GM19467 (cell line): Measurements from ENCODE around the gene PLSCR5.
A peak's percentile ranks its signal among the peaks of the same experiment; 100 is the strongest.

Experiments
- ATAC-seq: cut with Tn5 transposase; IDR thresholded peaks from one replicate; pipeline ENCODE4 v1.9.1; 2021; ENCODE audit warnings: mild to moderate bottlenecking, moderate library complexity; ENCODE audit not compliant: unreplicated experiment

The PLSCR5 gene, protein sequence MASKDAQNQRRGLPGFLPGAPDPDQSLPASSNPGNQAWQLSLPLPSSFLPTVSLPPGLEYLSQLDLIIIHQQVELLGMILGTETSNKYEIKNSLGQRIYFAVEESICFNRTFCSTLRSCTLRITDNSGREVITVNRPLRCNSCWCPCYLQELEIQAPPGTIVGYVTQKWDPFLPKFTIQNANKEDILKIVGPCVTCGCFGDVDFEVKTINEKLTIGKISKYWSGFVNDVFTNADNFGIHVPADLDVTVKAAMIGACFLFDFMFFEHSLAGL

DNA sequence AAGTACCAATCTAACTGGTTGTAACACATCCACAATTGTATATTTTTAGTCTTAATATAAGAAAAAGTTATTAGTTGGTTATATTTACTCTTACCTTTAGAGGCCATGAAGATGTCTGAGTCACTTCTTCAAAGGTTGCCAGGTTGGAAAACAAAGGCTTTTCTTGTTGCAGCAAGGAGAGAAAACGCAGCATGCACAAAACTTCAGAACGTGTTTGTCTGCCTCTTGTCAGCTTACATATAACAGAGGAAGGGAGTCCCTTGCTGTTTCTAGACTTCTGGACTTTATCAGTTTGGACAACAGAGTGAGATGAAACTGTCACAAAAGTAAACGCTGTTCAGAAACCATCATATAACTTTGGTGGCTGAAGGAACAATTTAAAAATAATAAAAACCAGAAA lies at the start of gene PLSCR5:
PLSCR5 (minus strand) TSS at position 241 of the 400 bp plus-strand sequence; CDS start at position 107, 134 bp downstream.
- ATAC-seq: no peak

GRCh38 chr3:146653978-146654377 lies 48.8 kb upstream of the PLSCR5 start:
- no peak for ATAC-seq

- no peak for ATAC-seq
Observed at GRCh38 chr3:146650691-146651442, 45.7 kb upstream of the PLSCR5 start.

DNA sequence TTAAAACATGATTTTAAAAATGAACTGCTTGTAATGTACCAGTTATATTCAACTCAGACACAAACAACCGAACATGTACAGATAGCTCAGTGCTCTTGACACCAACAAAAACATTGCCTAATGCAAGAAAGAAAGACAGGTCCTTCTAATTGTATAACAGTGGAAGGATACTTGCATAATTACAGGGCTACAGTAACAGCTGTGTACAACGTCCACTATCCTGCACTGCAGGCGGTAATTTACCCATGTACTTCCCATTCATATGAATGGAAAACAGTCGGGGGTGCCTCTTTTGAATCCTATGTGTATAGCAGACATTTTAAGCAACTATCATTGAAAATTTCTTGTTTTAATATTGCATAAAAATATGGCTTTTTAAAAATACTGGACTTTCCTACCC lies 41.1 kb upstream of the PLSCR5 start:
- ATAC-seq: no peak

DNA sequence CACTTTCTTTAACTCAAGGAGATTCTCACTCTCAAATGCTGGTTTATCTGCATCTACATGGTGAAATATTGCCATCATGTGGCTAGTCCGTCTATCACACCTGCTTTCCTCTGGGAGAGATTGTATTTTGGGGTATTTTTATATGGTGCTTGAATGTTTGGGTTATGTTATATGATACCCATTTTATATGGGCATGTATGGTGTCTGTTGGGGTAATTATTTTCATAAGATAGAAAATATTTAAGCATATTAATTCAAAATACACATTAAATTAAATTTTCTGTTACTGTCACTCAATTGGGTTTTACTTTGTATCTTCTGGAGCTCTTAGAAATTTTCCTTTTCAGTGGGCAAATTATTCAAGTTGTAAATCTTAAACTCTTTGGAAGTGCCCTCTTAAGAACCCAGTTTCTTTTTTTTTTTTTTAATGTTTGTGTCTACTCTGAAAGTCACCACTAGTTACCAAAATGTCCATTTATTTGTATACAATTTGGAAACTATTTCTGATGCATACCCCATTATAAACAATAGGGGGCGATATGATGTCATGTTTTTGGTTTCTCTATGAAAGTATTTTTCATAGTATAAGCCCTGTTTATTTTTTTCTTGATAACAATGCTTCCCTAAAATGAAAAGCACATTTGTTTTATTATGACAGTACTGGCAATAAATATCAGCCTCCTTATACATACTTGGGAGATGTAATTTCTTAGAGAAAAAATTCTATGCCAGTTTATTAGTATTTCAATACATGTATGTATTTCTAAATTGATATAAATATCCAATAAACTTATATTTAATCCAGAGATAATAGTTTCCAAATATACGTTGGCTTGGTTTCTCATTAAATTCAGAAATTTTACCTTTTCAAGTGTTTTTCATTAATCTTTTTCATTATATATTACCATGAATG lies 36.1 kb upstream of the PLSCR5 start:
- peak; percentile 71 for ATAC-seq

GRCh38 chr3:146640361-146640760 lies 35.2 kb upstream of the PLSCR5 start:
- ATAC-seq: no peak

GRCh38 chr3:146638718-146639117 lies 33.6 kb upstream of the PLSCR5 start:
- no peak for ATAC-seq

- ATAC-seq: no peak
Observed at GRCh38 chr3:146637871-146638270, 32.7 kb upstream of the PLSCR5 start.

DNA sequence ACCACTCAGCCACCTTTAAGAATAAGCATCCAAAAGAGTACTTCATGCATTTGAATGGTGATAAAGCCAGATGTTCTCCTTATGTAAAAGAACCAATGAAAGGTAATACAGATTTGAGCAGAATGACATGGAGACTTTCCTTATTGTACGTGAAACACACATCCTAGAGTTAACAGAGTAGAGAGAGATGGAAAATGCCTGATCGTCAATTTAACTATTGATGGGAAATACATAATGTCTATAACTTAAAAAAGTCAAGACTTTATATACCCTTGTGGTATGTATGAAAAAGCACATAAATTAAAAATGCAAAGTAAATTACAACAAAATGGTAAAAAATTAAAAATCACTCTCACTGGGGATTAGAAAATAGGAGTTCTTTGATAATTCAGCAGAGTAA lies 31.7 kb upstream of the PLSCR5 start:
- no peak for ATAC-seq

DNA sequence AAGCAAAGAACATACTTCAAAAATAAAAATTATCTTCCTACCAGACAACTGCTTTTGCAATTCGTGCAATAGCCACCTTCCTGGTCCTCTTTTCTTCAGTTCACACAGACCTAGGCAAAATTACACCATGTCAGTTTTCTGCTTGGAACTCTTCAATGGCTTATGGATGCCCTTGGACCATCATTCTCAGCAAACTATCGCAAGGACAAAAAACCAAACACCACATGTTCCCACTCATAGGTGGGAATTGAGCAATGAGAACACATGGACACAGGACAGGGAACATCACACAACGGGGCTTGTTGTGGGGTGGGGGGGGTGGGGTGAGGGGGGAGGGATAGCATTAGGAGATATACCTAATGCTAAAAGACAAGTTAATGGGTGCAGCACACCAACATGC lies 29.2 kb upstream of the PLSCR5 start:
- ATAC-seq: no peak

DNA sequence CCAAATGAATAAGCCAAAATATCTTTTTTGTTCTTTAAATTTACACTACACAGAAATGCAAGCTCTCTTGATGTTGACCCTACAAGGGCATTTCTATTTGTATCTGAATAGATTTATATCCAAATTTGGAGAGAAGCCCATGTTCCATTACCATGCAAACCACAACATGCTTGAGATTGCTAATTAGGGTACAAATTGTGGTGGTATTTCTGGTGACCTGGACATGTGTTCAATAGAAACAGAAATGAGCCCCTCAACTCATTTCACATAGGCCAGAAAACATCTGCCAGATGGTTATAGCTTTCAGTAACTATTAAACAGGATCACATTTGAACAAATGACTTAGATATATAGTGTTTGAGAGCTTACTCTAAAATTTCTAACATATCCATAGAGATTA lies 23.5 kb upstream of the PLSCR5 start:
- no peak for ATAC-seq

GRCh38 chr3:146626403-146627122 lies 21.4 kb upstream of the PLSCR5 start:
- ATAC-seq: no peak

GRCh38 chr3:146625186-146625775 lies 20.1 kb upstream of the PLSCR5 start:
- no peak for ATAC-seq

DNA sequence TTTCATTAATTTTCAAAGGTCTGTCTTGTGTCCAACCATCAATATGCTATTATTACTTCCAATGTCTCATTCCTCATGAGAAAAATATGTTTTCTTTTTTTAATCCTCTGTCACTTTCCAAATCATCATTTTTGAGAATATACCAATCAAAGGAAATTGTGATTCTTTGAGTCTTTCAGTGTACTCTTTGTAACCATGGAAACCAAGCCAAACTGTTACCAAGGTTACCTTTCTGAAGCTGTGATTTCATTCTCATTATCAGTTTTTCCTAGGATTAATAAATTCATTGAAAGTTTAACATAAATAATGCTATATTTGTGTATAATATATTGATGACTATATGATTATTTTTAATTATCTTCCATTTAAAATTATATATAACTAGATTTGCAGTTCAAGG lies 16.6 kb upstream of the PLSCR5 start:
- no peak for ATAC-seq

DNA sequence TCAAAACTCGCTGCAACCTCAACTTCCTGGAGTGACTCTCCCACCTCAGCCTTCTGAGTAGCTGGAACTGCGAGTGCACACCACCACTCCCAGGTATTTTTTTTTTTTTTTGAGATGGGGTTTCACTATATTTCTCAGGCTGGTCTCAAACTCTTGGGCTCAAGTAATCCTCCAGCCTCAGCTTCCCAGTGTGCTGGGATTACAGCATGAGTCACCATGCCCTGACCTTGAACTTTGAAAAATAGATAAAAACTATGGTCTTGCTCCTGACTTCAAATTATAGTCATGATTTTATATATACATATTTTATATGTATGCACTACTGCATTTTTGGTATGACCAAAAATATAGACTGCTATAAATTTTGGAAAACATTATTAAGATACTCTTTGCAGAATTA lies 6.9 kb upstream of the PLSCR5 start:
- no peak for ATAC-seq

DNA sequence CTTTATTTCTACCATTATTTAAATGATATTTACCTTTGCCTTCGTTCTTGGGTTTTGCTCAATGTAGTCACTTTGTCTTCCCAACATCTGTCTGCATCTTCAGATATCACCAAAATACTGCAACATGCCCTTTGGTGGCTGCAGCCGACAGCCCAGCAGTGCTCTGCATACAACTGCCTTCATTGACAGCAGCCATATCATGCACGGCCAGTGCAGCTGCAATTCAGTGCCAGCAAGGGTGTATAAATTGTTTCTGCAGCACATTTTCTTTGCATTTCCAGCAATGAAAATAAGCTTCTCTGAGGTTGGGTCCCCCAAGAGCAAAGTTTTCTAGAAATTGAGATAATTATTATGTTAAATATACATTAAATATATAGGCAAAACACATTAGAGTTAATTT lies 6.0 kb upstream of the PLSCR5 start:
- no peak for ATAC-seq

- no peak for ATAC-seq
Observed at GRCh38 chr3:146598535-146598934, 6.6 kb downstream of the PLSCR5 start.

- ATAC-seq: no peak
Observed at GRCh38 chr3:146594843-146595482, 10.2 kb downstream of the PLSCR5 start.

- no peak for ATAC-seq
Observed at GRCh38 chr3:146593776-146594175, 11.4 kb downstream of the PLSCR5 start.

DNA sequence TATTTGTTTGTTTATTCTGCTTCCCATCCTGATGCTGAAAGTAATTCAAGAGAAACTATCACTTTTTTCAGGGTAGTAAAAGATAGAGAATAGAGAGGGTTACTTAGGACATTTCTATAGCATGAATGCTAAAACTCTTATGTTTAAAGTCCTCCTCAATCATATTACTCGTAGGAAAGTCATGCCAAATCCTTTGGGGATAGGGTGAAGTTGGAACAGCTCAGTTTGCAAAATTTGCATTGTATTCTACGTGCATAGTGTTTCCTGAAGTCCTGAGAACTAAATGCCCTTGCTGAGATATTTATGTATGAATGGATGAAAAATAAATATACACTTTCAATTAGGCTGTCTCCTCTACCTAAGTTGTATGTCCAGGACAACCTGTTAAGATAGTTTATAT lies 14.6 kb downstream of the PLSCR5 start:
- ATAC-seq: no peak
